ENCODE data around the gene MARK1. TPM values are rescaled to one million over a fixed set of nuclear protein-coding genes. Genes with fewer than 3 reads are reported as not detected.

The MARK1 gene
- total RNA-seq, 1 experiment from 2014 or later = not detected

- H3K9me3 ChIP-seq (ENCODE audit: control insufficient read depth, insufficient read depth, low read depth, low read length) = no peaks in the 10 kb centered on the region
- ChIA-PET CTCF (no interaction called here), POLR2A (no interaction called here)
- no TSS peak for BruUV-seq (replicated peaks)
- no peaks in the 10 kb centered on the region for H3K36me3 ChIP-seq (ENCODE audit: control insufficient read depth, insufficient read depth, low read length)
- intact Hi-C loops (cut with micrococcal nuclease; ENCODE audit: unreplicated experiment) = no loop called here
- TF ChIP-seq TCF7L2 (IDR thresholded peaks at IDR 0.05; ENCODE audit: low read depth, low read length) (no peak), SIN3A (IDR thresholded peaks at IDR 0.05; ENCODE audit: borderline replicate concordance, insufficient read depth, low read depth, low read length) (no peak), POLR2AphosphoS5 (IDR thresholded peaks at IDR 0.05; ENCODE audit: low read depth, low read length) (no peak), CTCF (IDR thresholded peaks at IDR 0.05) (no peak)
- H3K27me3 ChIP-seq (ENCODE audit: control insufficient read depth, insufficient read depth, low read length) = no peaks in the 10 kb centered on the region
- no peak overlapping the region for H3K4me3 ChIP-seq (ENCODE audit: low read depth in 2 of 2, low read length in 2 of 2)
- no peak for DNase-seq (ENCODE audit: low read depth, low spot score)
- no peak for ATAC-seq
- in situ Hi-C loops (cut with HindIII; ENCODE audit: low pct_unique_long_range_greater_than_20kb, low sequenced_read_pairs) = no loop called here
- no peak overlapping the region for H3K27ac ChIP-seq (ENCODE audit: low read length)
- H3K4me1 ChIP-seq (ENCODE audit: control insufficient read depth, insufficient read depth, low read length) = no peaks in the 10 kb centered on the region
These were observed 37.7 kb downstream of the MARK1 start for GRCh38 chr1:220565670-220566069.

DNA sequence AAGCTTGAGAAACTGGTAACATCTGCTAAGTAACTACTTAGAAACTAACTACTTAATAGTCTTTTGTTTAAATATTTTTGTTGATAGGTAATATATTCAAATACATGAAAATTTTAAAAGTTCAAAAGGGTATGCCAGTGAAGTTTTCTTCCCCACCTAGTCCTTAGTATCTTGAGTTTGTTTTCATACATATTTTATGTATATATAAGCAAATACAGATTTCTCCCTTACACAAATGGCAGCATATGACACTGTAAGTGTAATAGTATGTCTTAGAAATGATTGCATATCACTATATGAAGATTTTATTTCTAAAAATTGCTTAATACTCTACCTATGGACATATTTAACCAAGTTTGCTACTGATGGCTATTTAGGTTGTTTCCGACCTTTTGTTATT, 38.9 kb downstream of the MARK1 start:
- in situ Hi-C loops (cut with HindIII; ENCODE audit: low pct_unique_long_range_greater_than_20kb, low sequenced_read_pairs) = no loop called here
- no peaks in the 10 kb centered on the region for H3K36me3 ChIP-seq (ENCODE audit: control insufficient read depth, insufficient read depth, low read length)
- H3K27ac ChIP-seq (ENCODE audit: low read length) = no peak overlapping the region
- TF ChIP-seq CTCF (IDR thresholded peaks at IDR 0.05) = no peak
- no peak for TF ChIP-seq SIN3A (IDR thresholded peaks at IDR 0.05; ENCODE audit: borderline replicate concordance, insufficient read depth, low read depth, low read length)
- no peak for TF ChIP-seq TCF7L2 (IDR thresholded peaks at IDR 0.05; ENCODE audit: low read depth, low read length)
- TF ChIP-seq REST (IDR thresholded peaks at IDR 0.05; ENCODE audit: insufficient read depth in 1 of 2, low read depth in 2 of 2, low read length in 1 of 2) = no peak
- no peak for TF ChIP-seq POLR2AphosphoS5 (IDR thresholded peaks at IDR 0.05; ENCODE audit: low read depth, low read length)
- H3K4me1 ChIP-seq (ENCODE audit: control insufficient read depth, insufficient read depth, low read length) = no peaks in the 10 kb centered on the region
- intact Hi-C loops (cut with micrococcal nuclease; ENCODE audit: unreplicated experiment) = no loop called here
- CTCF ChIA-PET = no interaction called here
- no peaks in the 10 kb centered on the region for H3K27me3 ChIP-seq (ENCODE audit: control insufficient read depth, insufficient read depth, low read length)
- POLR2A ChIA-PET = no interaction called here
- no peaks in the 10 kb centered on the region for H3K9me3 ChIP-seq (ENCODE audit: control insufficient read depth, insufficient read depth, low read depth, low read length)
- DNase-seq (ENCODE audit: low read depth, low spot score) (no peak), ATAC-seq (no peak)
- BruUV-seq (replicated peaks) = no TSS peak
- H3K4me3 ChIP-seq (ENCODE audit: low read depth in 2 of 2, low read length in 2 of 2) = no peak overlapping the region

Measured in Panc1 (cell line).